Left ventricle myocardium inferior (tissue), 1 donor: ENCODE data around the gene CHD5. TPM values are rescaled to one million over a fixed set of nuclear protein-coding genes. Genes with fewer than 3 reads are reported as not detected.

Experiments used
- DNase-seq: peaks from one replicate; pipeline ENCODE4 v3.0.0-alpha.2; 2020
- H3K27ac ChIP-seq: fragments of 200-600 bp; replicated peaks from 2 replicates; pipeline ENCODE4 v1.8.0; 2021
- H3K27me3 ChIP-seq: fragments of 200-600 bp; 2 replicates; pipeline ENCODE4 v1.8.0; 2021; ENCODE audit warnings: low read depth
- H3K36me3 ChIP-seq: fragments of 200-600 bp; 2 replicates; pipeline ENCODE4 v1.8.0; 2021
- H3K4me1 ChIP-seq: fragments of 200-600 bp; 2 replicates; pipeline ENCODE4 v1.8.0; 2021
- H3K4me3 ChIP-seq: fragments of 200-600 bp; 2 replicates; pipeline ENCODE4 v1.8.0; 2021; ENCODE audit warnings: mild to moderate bottlenecking, moderate library complexity
- H3K9me3 ChIP-seq: fragments of 200-600 bp; replicated peaks from 2 replicates; pipeline ENCODE4 v1.8.0; 2021
- CTCF ChIP-seq: fragments of 200-600 bp; IDR thresholded peaks from 2 replicates; pipeline ENCODE4 v1.8.0; 2021; ENCODE audit warnings: antibody characterized with exemption, mild to moderate bottlenecking, borderline replicate concordance
- intact Hi-C: fragments of 100-400 bp; cut with micrococcal nuclease; formaldehyde crosslinking; loops from one replicate; pipeline ENCODE4 v1.11.0; 2022
- total RNA-seq: library from RNA; stranded (reverse); fragmentation: NEBNext Ultra II Directional; extraction: Animal tissue kit (Norgen Biotek cat#: 25700); gene quantifications from one replicate; pipeline ENCODE4 v1.2.1, GENCODE V29; 2021
- donor health status: DM: no; HTN: yes; CAD: no; lungs with severe emphysema.

Gene CHD5
- total RNA-seq, 1 donor from 2014 or later: 0.19 TPM

GRCh38 chr1:6207075-6207885, 27.2 kb upstream of the CHD5 start:
- Histone ChIP-seq H3K36me3 (peaks cover 20% of the 10 kb centered on the region), H3K4me3 (peak overlapping the region; percentile 83), H3K27ac (peak overlapping the region; percentile 98), H3K27me3 (no peaks in the 10 kb centered on the region), H3K4me1 (peaks cover 76% of the 10 kb centered on the region), H3K9me3 (no peaks in the 10 kb centered on the region)
- TF ChIP-seq CTCF: no peak
- DNase-seq: no peak
- intact Hi-C loops: no loop called here

- Histone ChIP-seq H3K4me1 (peaks cover 70% of the 10 kb centered on the region), H3K9me3 (no peaks in the 10 kb centered on the region), H3K27me3 (no peaks in the 10 kb centered on the region), H3K27ac (peak overlapping the region; percentile 98), H3K4me3 (peak overlapping the region; percentile 83), H3K36me3 (peaks cover 12% of the 10 kb centered on the region)
- intact Hi-C loops: no loop called here
- TF ChIP-seq CTCF: no peak
- no peak for DNase-seq
Observed at GRCh38 chr1:6206520-6206855, 26.4 kb upstream of the CHD5 start.

GRCh38 chr1:6205849-6206519, 25.9 kb upstream of the CHD5 start, which contains the start of gene RNF207:
Gene RNF207 (plus strand): TSS chr1:6206119. CDS start chr1:6206536, 417 bp downstream.
- TF ChIP-seq CTCF: no peak
- intact Hi-C loops: no loop called here
- peak within 1 kb of the TSS; percentile 98 for H3K27ac ChIP-seq
- peak; percentile 75 for DNase-seq
- no peaks in the 10 kb centered on the region for H3K9me3 ChIP-seq
- H3K27me3 ChIP-seq: no peaks in the 10 kb centered on the region
- peaks cover 65% of the 10 kb centered on the region for H3K4me1 ChIP-seq
- peaks cover 8% of the 10 kb centered on the region for H3K36me3 ChIP-seq
- peak within 1 kb of the TSS; percentile 83 for H3K4me3 ChIP-seq

- DNase-seq: no peak
- peaks cover 64% of the 10 kb centered on the region for H3K4me1 ChIP-seq
- intact Hi-C loops: no loop called here
- H3K9me3 ChIP-seq: no peaks in the 10 kb centered on the region
- no peak overlapping the region for H3K27ac ChIP-seq
- no peak overlapping the region for H3K4me3 ChIP-seq
- no peak for TF ChIP-seq CTCF
- no peaks in the 10 kb centered on the region for H3K27me3 ChIP-seq
- H3K36me3 ChIP-seq: peaks cover 3% of the 10 kb centered on the region
Observed at GRCh38 chr1:6202256-6202655, 22.1 kb upstream of the CHD5 start.

GRCh38 chr1:6200188-6200809, 20.2 kb upstream of the CHD5 start:
- Histone ChIP-seq H3K36me3 (peaks cover 22% of the 10 kb centered on the region), H3K4me1 (peaks cover 52% of the 10 kb centered on the region), H3K27me3 (no peaks in the 10 kb centered on the region), H3K27ac (peak overlapping the region; percentile 93), H3K4me3 (peak overlapping the region; percentile 79), H3K9me3 (no peaks in the 10 kb centered on the region)
- no peak for TF ChIP-seq CTCF
- intact Hi-C loops: no loop called here
- DNase-seq: no peak
